ENCODE results near the gene VWF. TPM values are rescaled to one million over a fixed set of nuclear protein-coding genes. Genes with fewer than 3 reads are reported as not detected.

The VWF gene
- total RNA-seq, 2 donors from 2014 or later = 248 to 476 TPM

DNA sequence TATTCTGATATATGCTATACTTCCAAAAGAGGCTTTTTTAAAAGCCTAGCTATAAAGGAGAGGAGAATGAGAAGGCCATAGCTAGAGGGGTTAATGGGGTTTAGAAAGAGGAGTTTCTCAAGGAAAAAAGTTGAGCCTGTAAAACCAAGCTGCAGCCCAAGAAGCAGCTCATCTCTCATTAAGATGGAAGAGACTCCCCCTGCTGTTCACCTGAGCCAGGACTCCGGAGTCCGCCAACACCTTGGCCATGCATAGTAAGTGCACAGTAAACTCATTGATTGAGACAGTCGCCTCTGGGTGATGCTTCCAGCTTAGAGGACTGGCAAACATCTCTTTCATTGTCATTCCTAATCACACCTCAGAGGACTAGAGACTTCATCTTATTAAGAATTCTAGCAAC lies 225.6 kb downstream of the VWF start:
- DNase-seq = peak; percentile 78
- no peaks in the 10 kb centered on the region for H3K27me3 ChIP-seq (ENCODE audit: control insufficient read depth, insufficient read depth, low read length, poor library complexity, severe bottlenecking)
- Mint-ChIP-seq H3K36me3 (ENCODE audit: low read depth) (peaks cover 50% of the 10 kb centered on the region), H3K27ac (no peak overlapping the region), H3K4me3 (no peak overlapping the region), H3K4me1 (peaks cover 5% of the 10 kb centered on the region), H3K9me3 (peaks cover 17% of the 10 kb centered on the region), H3K27me3 (ENCODE audit: insufficient read depth) (no peaks in the 10 kb centered on the region)
- H3K36me3 ChIP-seq (ENCODE audit: control insufficient read depth, insufficient read depth, low read length) = no peaks in the 10 kb centered on the region
- peaks cover under 1% of the 10 kb centered on the region for H3K9me3 ChIP-seq (ENCODE audit: control insufficient read depth, low read length)
- TF ChIP-seq, protein P1, sequence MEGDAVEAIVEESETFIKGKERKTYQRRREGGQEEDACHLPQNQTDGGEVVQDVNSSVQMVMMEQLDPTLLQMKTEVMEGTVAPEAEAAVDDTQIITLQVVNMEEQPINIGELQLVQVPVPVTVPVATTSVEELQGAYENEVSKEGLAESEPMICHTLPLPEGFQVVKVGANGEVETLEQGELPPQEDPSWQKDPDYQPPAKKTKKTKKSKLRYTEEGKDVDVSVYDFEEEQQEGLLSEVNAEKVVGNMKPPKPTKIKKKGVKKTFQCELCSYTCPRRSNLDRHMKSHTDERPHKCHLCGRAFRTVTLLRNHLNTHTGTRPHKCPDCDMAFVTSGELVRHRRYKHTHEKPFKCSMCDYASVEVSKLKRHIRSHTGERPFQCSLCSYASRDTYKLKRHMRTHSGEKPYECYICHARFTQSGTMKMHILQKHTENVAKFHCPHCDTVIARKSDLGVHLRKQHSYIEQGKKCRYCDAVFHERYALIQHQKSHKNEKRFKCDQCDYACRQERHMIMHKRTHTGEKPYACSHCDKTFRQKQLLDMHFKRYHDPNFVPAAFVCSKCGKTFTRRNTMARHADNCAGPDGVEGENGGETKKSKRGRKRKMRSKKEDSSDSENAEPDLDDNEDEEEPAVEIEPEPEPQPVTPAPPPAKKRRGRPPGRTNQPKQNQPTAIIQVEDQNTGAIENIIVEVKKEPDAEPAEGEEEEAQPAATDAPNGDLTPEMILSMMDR (conservative IDR thresholded peaks at IDR 0.05) = peak; percentile 81
- no peak overlapping the region for H3K4me3 ChIP-seq (ENCODE audit: low read length)
- H3K9ac ChIP-seq (ENCODE audit: extremely low read depth, low read length, poor library complexity, severe bottlenecking) = no peak overlapping the region
- WGBS, 2 experiments (ENCODE audit: insufficient coverage in 1 of 2, insufficient read length in 1 of 2) = 73 to 78% methylated on average over 2 to 3 of the region's 3 CpGs
- no peak overlapping the region for H3K27ac ChIP-seq (ENCODE audit: low read depth, low read length)
- no peaks in the 10 kb centered on the region for H3K4me1 ChIP-seq (ENCODE audit: control insufficient read depth, insufficient read depth, low read length)

Other genes with a start within 250 kb of the VWF start
- 10 to 100 TPM; 14.3 to 28.5 TPM for gene ANO2, start 179.4 kb downstream of the VWF start, total RNA-seq
- 10 to 100 TPM; 33.5 to 99.1 TPM for gene CD9, start 75.7 kb upstream of the VWF start, total RNA-seq
- 10 to 100 TPM; 24.8 to 37.2 TPM for gene PLEKHG6, start 186.0 kb upstream of the VWF start, total RNA-seq
- 10 to 100 TPM; 43.2 to 86.2 TPM for gene TNFRSF1A, start 217.4 kb upstream of the VWF start, total RNA-seq